C4-2B (cell line): ENCODE data around the gene MAN1A1.

Experiments
- ZFX ChIP-seq: fragments of 450-650 bp; IDR thresholded peaks from 2 replicates; pipeline ENCODE4 v1.6.1; 2017
- TF ChIP-seq, protein P1 (sequence below): fragments of 450-650 bp; conservative IDR thresholded peaks from 2 replicates; pipeline ENCODE4 v1.5.1; 2017; ENCODE audit warnings: mild to moderate bottlenecking

DNA sequence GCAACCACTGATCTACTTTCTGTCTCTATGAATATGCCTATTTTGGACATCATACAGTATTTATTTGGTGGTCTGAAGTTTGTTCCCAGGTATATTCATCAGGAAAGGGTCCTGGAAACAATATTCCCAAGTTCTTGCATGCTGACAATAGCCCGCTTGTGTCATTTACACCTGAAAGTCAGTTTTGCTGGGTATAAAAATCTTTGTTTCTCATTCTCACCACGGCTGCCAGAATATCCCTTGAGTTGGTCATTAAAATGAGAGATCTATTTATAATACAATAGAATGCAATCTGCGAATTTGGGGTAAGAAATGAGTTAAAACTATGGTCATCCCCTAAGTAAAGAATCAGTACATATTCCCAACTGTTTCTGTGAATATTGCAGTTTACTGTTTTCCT, 79.0 kb downstream of the MAN1A1 start:
- TF ChIP-seq, protein P1, sequence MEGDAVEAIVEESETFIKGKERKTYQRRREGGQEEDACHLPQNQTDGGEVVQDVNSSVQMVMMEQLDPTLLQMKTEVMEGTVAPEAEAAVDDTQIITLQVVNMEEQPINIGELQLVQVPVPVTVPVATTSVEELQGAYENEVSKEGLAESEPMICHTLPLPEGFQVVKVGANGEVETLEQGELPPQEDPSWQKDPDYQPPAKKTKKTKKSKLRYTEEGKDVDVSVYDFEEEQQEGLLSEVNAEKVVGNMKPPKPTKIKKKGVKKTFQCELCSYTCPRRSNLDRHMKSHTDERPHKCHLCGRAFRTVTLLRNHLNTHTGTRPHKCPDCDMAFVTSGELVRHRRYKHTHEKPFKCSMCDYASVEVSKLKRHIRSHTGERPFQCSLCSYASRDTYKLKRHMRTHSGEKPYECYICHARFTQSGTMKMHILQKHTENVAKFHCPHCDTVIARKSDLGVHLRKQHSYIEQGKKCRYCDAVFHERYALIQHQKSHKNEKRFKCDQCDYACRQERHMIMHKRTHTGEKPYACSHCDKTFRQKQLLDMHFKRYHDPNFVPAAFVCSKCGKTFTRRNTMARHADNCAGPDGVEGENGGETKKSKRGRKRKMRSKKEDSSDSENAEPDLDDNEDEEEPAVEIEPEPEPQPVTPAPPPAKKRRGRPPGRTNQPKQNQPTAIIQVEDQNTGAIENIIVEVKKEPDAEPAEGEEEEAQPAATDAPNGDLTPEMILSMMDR = no peak
- no peak for TF ChIP-seq ZFX
